ENCODE results near the gene CHRNB2. TPM values are rescaled to one million over a fixed set of nuclear protein-coding genes. Genes with fewer than 3 reads are reported as not detected.
A peak's percentile ranks its signal among the peaks of the same experiment; 100 is the strongest.

The CHRNB2 gene
- total RNA-seq, 2 experiments from 2014 or later, result not detected

GRCh38 chr1:154541231-154541630, 26.3 kb upstream of the CHRNB2 start:
- CTCF ChIA-PET, result interaction anchor here (1.6 kb wide), 1 partner anchor 61 kb away, joined by 6 read pairs; no protein-coding TSS in a partner anchor
- intact Hi-C loops (cut with micrococcal nuclease), result no loop called here
- no peak overlapping the region for H3K4me3 Mint-ChIP-seq
- H3K27ac Mint-ChIP-seq, result no peak overlapping the region
- no peaks in the 10 kb centered on the region for H3K4me1 Mint-ChIP-seq (ENCODE audit: low read depth)
- POLR2A ChIA-PET, result no interaction called here
- no peaks in the 10 kb centered on the region for H3K9me3 Mint-ChIP-seq
- no peak for DNase-seq
- H3K36me3 Mint-ChIP-seq, result no peaks in the 10 kb centered on the region
- H3K27me3 Mint-ChIP-seq, result no peaks in the 10 kb centered on the region

GRCh38 chr1:154546264-154547063, 21.1 kb upstream of the CHRNB2 start:
- Mint-ChIP-seq H3K4me3 (no peak overlapping the region), H3K27me3 (no peaks in the 10 kb centered on the region), H3K4me1 (ENCODE audit: low read depth) (peaks cover 20% of the 10 kb centered on the region), H3K27ac (peak overlapping the region; percentile 19), H3K36me3 (peaks cover 17% of the 10 kb centered on the region), H3K9me3 (no peaks in the 10 kb centered on the region)
- DNase-seq, result peak; percentile 74
- CTCF ChIA-PET, result interaction anchor here (0.6 to 6.4 kb wide), 49 partner anchors 9 to 757 kb away, joined by 3 to 201 read pairs (median 4); partner anchors contain the start of gene UBE2Q1
- POLR2A ChIA-PET, result interaction anchor here (0.9 kb wide), 1 partner anchor 160 kb away, joined by 3 read pairs; no protein-coding TSS in a partner anchor
- intact Hi-C loops (cut with micrococcal nuclease), result loop anchor here (1.0 to 5.0 kb wide), 2 partner anchors 66 to 359 kb away; no protein-coding TSS in a partner anchor

- Mint-ChIP-seq H3K36me3 (peaks cover 25% of the 10 kb centered on the region), H3K4me3 (no peak overlapping the region), H3K27ac (no peak overlapping the region), H3K9me3 (no peaks in the 10 kb centered on the region), H3K4me1 (ENCODE audit: low read depth) (peaks cover 20% of the 10 kb centered on the region), H3K27me3 (no peaks in the 10 kb centered on the region)
- intact Hi-C loops (cut with micrococcal nuclease), result loop anchor here (5.0 kb wide), 1 partner anchor 360 kb away; no protein-coding TSS in a partner anchor
- CTCF ChIA-PET, result interaction anchor here (0.6 to 6.4 kb wide), 49 partner anchors 10 to 374 kb away, joined by 3 to 201 read pairs (median 4); partner anchors contain the start of gene UBE2Q1
- POLR2A ChIA-PET, result no interaction called here
- no peak for DNase-seq
These were observed 20.4 kb upstream of the CHRNB2 start for GRCh38 chr1:154547105-154547732.

DNA sequence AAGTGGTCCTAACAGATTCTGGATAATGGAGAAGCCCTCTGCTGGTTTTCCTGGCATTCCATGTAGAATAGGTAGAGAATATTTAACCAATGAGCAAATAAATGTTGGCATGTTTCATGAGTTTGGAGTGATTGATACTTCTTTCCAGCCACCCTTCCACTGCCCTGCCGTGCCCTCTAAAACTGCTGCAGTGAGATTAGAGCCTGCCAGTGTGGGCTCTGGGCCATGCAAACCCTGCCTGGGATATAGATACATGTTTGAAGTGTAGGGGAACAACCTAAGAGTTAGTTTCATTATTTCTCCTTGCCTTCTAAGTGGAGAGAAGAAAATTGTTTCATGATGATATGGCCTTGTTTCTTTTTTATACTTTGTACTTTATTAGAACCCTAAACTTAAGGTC, 19.6 kb upstream of the CHRNB2 start:
- Mint-ChIP-seq H3K9me3 (no peaks in the 10 kb centered on the region), H3K36me3 (peaks cover 32% of the 10 kb centered on the region), H3K27ac (no peak overlapping the region), H3K4me1 (ENCODE audit: low read depth) (peaks cover 20% of the 10 kb centered on the region), H3K4me3 (no peak overlapping the region), H3K27me3 (no peaks in the 10 kb centered on the region)
- CTCF ChIA-PET, result interaction anchor here (1.2 to 6.4 kb wide), 2 partner anchors 67 to 80 kb away, joined by 4 to 201 read pairs; no protein-coding TSS in a partner anchor
- no peak for DNase-seq
- POLR2A ChIA-PET, result no interaction called here
- intact Hi-C loops (cut with micrococcal nuclease), result loop anchor here (5.0 kb wide), 1 partner anchor 361 kb away; no protein-coding TSS in a partner anchor

DNA sequence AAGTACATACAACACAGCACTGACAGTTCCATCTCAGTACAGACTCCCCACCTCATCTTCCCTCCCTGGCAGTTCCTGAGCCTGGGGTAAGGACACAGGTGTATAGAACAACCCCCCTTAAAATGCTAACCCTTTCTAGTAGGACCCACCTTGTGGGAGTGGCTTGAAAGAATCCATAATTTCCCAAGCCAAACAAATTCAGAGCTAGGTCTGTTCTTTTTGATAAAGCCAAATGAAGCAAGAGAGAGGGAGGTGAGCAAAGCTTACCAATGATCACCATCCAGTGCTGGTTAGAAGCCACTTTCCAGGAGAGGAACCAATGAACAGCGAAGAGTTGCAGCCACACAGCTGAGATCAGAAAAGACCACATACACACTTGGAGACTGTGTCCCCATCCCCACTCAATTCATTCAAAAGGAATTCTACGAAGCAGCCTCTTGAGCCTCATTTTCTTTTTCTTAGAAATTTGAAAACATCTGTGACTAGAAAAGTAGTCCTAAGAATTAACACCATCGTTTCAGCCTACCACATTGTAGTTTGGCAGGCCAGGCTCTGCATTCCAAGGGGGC, 18.3 kb upstream of the CHRNB2 start:
- H3K9me3 Mint-ChIP-seq, result no peaks in the 10 kb centered on the region
- CTCF ChIA-PET, result interaction anchor here (0.6 to 6.4 kb wide), 5 partner anchors 11 to 470 kb away, joined by 3 to 201 read pairs (median 4); no protein-coding TSS in a partner anchor
- H3K4me1 Mint-ChIP-seq (ENCODE audit: low read depth), result peaks cover 22% of the 10 kb centered on the region
- H3K27ac Mint-ChIP-seq, result no peak overlapping the region
- no peaks in the 10 kb centered on the region for H3K27me3 Mint-ChIP-seq
- H3K36me3 Mint-ChIP-seq, result peaks cover 40% of the 10 kb centered on the region
- intact Hi-C loops (cut with micrococcal nuclease), result loop anchor here (5.0 kb wide), 1 partner anchor 362 kb away; no protein-coding TSS in a partner anchor
- POLR2A ChIA-PET, result no interaction called here
- no peak overlapping the region for H3K4me3 Mint-ChIP-seq
- no peak for DNase-seq

- no peak for DNase-seq
- Mint-ChIP-seq H3K4me1 (ENCODE audit: low read depth) (peaks cover 23% of the 10 kb centered on the region), H3K9me3 (no peaks in the 10 kb centered on the region), H3K4me3 (no peak overlapping the region), H3K27ac (no peak overlapping the region), H3K36me3 (peaks cover 45% of the 10 kb centered on the region), H3K27me3 (no peaks in the 10 kb centered on the region)
- ChIA-PET POLR2A (no interaction called here), CTCF (interaction anchor here (6.4 kb wide), 1 partner anchor 69 kb away, joined by 201 read pairs; no protein-coding TSS in a partner anchor)
- intact Hi-C loops (cut with micrococcal nuclease), result no loop called here
These were observed 17.5 kb upstream of the CHRNB2 start for GRCh38 chr1:154550070-154550469.

DNA sequence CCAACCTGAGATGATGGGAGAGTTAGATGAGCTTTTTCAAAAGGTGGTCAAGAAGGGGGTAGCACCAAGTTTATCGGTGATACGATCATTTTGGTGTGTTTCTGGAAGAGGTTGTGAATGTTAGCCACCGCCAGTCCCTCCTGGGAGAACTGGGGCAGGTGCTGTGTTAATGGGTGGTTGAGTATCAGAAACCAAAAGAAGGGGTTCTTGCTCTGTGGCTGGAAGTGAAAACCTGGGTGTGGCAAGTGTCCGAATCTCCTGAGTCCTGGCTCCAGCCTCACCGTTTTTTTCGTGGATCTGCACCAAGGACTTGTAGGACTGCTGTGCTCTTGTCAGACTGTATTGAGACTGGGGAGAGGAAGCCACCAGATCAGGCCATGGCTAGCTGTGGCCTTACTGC, 16.9 kb upstream of the CHRNB2 start:
- H3K27ac Mint-ChIP-seq, result peak overlapping the region; percentile 21
- H3K4me1 Mint-ChIP-seq (ENCODE audit: low read depth), result peaks cover 26% of the 10 kb centered on the region
- no peak for DNase-seq
- H3K36me3 Mint-ChIP-seq, result peaks cover 50% of the 10 kb centered on the region
- H3K9me3 Mint-ChIP-seq, result no peaks in the 10 kb centered on the region
- ChIA-PET CTCF (interaction anchor here (6.4 kb wide), 1 partner anchor 70 kb away, joined by 201 read pairs; no protein-coding TSS in a partner anchor), POLR2A (no interaction called here)
- no peak overlapping the region for H3K4me3 Mint-ChIP-seq
- intact Hi-C loops (cut with micrococcal nuclease), result no loop called here
- H3K27me3 Mint-ChIP-seq, result no peaks in the 10 kb centered on the region

GRCh38 chr1:154551474-154551873, 16.1 kb upstream of the CHRNB2 start:
- no peak overlapping the region for H3K4me3 Mint-ChIP-seq
- H3K27me3 Mint-ChIP-seq, result no peaks in the 10 kb centered on the region
- no peak for DNase-seq
- H3K9me3 Mint-ChIP-seq, result no peaks in the 10 kb centered on the region
- ChIA-PET CTCF (interaction anchor here (0.7 kb wide), 1 partner anchor 72 kb away, joined by 3 read pairs; no protein-coding TSS in a partner anchor), POLR2A (no interaction called here)
- peaks cover 58% of the 10 kb centered on the region for H3K36me3 Mint-ChIP-seq
- H3K27ac Mint-ChIP-seq, result no peak overlapping the region
- intact Hi-C loops (cut with micrococcal nuclease), result no loop called here
- peaks cover 35% of the 10 kb centered on the region for H3K4me1 Mint-ChIP-seq (ENCODE audit: low read depth)

DNA sequence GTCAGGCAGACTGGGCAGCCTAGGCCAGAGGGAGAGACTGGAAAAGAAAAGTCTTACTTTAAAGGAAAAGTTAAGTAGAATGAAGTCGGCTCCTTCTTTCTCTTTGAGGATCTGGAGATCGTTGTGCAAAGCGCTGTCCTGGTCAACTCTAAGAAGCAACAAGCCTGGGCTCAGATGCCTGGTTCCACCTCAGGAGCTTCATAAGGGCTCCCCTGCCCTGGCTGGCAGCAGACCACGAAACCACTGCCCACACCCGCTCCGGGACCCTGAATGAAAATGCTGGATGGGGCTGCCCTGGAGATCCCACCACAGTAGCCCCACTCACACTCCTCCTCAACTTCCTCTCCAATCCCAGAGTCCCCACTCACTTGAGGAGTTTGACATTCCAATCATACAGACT, 15.5 kb upstream of the CHRNB2 start:
- H3K4me1 Mint-ChIP-seq (ENCODE audit: low read depth), result peaks cover 39% of the 10 kb centered on the region
- H3K27me3 Mint-ChIP-seq, result no peaks in the 10 kb centered on the region
- CTCF ChIA-PET, result interaction anchor here (0.7 kb wide), 1 partner anchor 72 kb away, joined by 3 read pairs; no protein-coding TSS in a partner anchor
- DNase-seq, result no peak
- peaks cover 59% of the 10 kb centered on the region for H3K36me3 Mint-ChIP-seq
- H3K9me3 Mint-ChIP-seq, result no peaks in the 10 kb centered on the region
- no peak overlapping the region for H3K27ac Mint-ChIP-seq
- POLR2A ChIA-PET, result interaction anchor here (0.6 kb wide), 1 partner anchor 113 kb away, joined by 3 read pairs; no protein-coding TSS in a partner anchor
- no peak overlapping the region for H3K4me3 Mint-ChIP-seq
- intact Hi-C loops (cut with micrococcal nuclease), result no loop called here

DNA sequence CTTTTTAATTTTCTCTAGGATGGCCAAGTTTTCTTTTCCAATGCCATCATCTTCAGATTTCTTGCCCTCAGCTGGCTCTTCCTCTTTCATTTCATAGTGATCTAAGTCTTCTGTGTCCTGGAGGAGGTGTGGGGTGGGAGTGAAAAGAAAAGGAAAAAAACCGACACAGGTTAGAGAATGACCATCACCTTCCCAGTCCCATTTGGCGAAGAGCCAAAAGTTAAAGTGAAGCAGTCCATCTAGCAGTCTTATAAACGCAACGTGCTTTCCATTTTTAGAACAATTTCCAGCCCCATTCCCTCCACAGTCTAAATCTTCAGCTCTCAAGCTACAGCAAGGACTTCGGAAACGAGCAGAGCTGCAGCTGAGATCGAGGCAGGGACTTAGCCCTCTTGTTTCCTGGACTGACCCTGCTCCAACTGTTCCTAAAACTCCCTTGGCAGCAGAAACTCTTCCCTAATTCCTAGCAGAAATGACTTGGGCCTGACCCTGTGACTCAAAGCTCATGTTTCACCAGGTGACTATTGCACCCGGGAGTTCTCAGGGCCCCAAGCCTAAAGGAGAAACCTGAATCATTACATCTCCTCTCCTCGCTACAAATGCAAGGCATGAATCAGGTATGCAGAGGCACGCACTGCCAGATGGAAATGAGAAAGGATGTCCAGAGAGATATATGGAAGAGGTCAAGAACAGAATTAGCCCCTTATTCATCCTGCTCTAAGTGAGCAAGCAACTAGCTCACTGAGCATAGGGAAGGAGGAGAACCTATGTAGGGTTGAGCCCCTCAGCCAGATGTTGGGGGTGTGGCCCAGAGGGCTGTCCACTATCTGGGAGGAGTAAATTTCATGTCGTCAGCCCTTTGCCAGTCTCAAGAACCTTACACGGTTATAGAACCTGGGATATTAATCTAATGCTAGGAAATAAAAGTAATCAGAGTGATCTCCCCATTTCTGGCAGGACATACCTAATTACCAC, 14.2 kb upstream of the CHRNB2 start:
- H3K27ac Mint-ChIP-seq, result no peak overlapping the region
- intact Hi-C loops (cut with micrococcal nuclease), result no loop called here
- H3K4me3 Mint-ChIP-seq, result no peak overlapping the region
- CTCF ChIA-PET, result interaction anchor here (0.9 to 2.3 kb wide), 5 partner anchors 14 to 219 kb away, joined by 3 to 21 read pairs (median 3); no protein-coding TSS in a partner anchor
- H3K9me3 Mint-ChIP-seq, result no peaks in the 10 kb centered on the region
- no peak for DNase-seq
- H3K4me1 Mint-ChIP-seq (ENCODE audit: low read depth), result peaks cover 39% of the 10 kb centered on the region
- POLR2A ChIA-PET, result no interaction called here
- peaks cover 63% of the 10 kb centered on the region for H3K36me3 Mint-ChIP-seq
- H3K27me3 Mint-ChIP-seq, result no peaks in the 10 kb centered on the region

GRCh38 chr1:154556422-154556821, 11.2 kb upstream of the CHRNB2 start:
- ChIA-PET CTCF (interaction anchor here (1.1 to 3.3 kb wide), 5 partner anchors 10 to 222 kb away, joined by 3 to 12 read pairs (median 9); no protein-coding TSS in a partner anchor), POLR2A (no interaction called here)
- H3K27me3 Mint-ChIP-seq, result no peaks in the 10 kb centered on the region
- peaks cover 47% of the 10 kb centered on the region for H3K36me3 Mint-ChIP-seq
- H3K9me3 Mint-ChIP-seq, result no peaks in the 10 kb centered on the region
- intact Hi-C loops (cut with micrococcal nuclease), result loop anchor here (5.0 kb wide), 1 partner anchor 204 kb away; no protein-coding TSS in a partner anchor
- no peak for DNase-seq
- H3K27ac Mint-ChIP-seq, result peak overlapping the region; percentile 86
- peaks cover 28% of the 10 kb centered on the region for H3K4me1 Mint-ChIP-seq (ENCODE audit: low read depth)
- peak overlapping the region; percentile 88 for H3K4me3 Mint-ChIP-seq

Data from activated CD4-positive, alpha-beta memory T cell treated with anti-CD3 and anti-CD28 coated beads for 36 hours (primary cell).